Thyroid gland (tissue), 4 donors: ENCODE measurements around the gene MROH7.

Experiments used
- POLR2A ChIP-seq, 2 donors: fragments of 450-650 bp; IDR thresholded peaks; one replicate each; pipeline ENCODE4 v1.6.1; 2017; ENCODE audit warnings: antibody characterized with exemption in 2 of 2, mild to moderate bottlenecking in 2 of 2, moderate library complexity in 1 of 2
- TF ChIP-seq, protein P1 (sequence below), 6 experiments: fragments of 200-600 bp in 3 of 6; fragments of 450-650 bp in 3 of 6; sonication (generic) in 3 of 6; IDR thresholded peaks; one replicate each; pipeline ENCODE4 v1.5.1; 2016 to 2019; ENCODE audit warnings: antibody characterized with exemption in 6 of 6, mild to moderate bottlenecking in 2 of 6, inconsistent platforms in 1 of 6, moderate library complexity in 1 of 6

DNA sequence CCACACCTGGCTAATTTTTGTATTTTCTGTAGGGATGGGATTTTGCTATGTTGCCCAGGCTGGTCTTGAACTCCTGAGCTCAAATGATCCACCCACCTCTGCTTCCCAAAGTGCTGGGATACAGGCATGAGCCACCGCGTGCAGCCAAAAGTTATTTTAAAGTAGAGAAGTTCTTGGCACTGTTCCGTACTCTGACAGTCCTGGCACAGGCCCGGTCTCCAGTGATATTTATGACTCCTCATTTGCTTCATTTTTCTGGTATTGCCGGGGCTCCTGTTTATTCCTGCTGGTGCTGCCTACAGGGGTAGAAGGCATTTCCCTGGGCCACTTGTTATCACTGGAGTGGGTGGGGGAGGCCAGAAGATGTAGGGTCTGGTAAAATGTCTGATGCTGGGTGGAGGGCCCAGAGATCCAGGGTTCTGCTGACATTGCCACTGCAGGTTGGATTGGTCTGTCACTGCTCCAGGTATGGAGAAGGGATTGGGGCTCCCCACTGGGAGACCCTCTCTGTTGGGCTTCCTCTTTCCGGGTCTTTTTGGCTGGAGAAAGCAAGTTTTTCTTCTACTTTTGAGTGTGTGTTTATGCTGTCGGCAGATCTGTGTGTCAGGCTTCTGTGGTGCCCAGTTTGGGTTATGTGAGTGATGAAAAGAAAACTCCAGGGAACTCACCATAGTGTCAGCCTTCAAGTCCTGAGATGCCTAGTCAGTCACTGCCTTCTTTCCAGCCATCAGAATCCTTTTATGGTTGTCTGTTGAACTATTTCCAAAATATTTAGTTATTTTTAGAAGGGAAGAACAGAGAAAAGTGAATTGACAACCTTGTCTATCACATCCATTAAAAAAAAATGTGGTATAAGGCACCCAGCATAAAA is 4.5 kb downstream of the MROH7 start:
- TF ChIP-seq, protein P1, sequence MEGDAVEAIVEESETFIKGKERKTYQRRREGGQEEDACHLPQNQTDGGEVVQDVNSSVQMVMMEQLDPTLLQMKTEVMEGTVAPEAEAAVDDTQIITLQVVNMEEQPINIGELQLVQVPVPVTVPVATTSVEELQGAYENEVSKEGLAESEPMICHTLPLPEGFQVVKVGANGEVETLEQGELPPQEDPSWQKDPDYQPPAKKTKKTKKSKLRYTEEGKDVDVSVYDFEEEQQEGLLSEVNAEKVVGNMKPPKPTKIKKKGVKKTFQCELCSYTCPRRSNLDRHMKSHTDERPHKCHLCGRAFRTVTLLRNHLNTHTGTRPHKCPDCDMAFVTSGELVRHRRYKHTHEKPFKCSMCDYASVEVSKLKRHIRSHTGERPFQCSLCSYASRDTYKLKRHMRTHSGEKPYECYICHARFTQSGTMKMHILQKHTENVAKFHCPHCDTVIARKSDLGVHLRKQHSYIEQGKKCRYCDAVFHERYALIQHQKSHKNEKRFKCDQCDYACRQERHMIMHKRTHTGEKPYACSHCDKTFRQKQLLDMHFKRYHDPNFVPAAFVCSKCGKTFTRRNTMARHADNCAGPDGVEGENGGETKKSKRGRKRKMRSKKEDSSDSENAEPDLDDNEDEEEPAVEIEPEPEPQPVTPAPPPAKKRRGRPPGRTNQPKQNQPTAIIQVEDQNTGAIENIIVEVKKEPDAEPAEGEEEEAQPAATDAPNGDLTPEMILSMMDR (IDR thresholded peaks at IDR 0.05): no peak
- no peak for TF ChIP-seq POLR2A (IDR thresholded peaks at IDR 0.05)
